NOMO-1 treated with DMSO at 0.1 percent for 48 hours (cell line): ENCODE measurements around the gene SPAG16.

Experiments used
- DNase-seq: peaks from one replicate; lab custom pipeline; 2025; ENCODE audit not compliant: unreplicated experiment; lab: John Stamatoyannopoulos, UW

SPAG16 gene

DNA sequence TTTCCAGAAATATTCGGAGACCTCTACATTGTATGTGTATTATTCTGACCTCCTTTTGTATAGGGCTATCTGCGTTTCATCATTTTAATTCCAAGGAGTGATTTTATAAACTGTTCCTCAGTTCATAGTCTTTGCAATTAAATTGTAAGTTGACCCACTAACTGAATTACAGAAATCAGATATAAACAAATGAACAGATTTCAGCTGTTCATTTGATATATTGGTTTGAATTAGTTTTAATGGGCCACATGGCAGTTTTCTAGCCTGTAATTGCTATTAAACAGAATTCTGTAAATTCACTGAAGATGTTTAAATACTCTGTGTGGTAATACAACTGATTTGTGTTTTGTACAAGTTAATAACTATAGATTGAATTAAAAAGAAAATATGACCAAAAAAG, 780.2 kb downstream of the SPAG16 start:
- DNase-seq, result no peak

DNA sequence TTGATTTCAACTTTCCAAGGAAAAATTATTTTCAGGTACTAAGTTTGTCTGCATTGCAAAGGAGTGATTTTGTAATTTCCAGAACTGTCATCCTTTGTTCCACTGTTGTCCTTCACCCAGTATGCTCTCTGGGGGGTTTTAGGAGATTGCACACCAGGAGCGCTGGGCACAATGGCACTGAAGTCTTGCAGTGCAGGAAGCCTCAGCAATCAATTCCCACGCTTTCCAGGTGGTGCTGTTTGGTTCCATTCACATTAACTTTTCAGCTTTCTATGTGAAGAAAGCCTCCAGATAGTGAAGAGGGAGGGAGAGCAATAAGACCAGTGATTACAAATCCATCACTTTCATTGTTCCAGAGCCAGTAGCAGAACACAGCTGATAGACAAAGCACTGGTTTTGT, 782.6 kb downstream of the SPAG16 start:
- no peak for DNase-seq

DNA sequence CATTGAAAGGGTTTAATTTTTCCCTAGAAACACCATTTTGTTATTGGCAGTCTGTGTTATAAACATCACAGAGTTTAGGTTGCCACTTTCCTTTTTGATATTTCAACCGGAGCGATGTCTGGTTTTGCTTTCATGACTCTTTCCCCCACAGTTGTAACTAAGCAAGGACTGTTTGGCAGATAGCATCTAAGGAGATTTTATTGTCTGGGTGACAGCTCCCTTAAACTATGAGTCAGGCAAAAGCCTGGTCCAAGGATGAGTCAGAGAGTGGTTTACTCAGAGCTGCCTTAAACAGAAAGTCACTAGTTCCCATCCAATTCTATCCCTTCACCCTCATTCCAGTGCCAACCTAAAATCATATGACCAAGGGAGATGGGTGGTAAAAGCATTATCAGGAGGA, 785.0 kb downstream of the SPAG16 start:
- DNase-seq, result no peak

DNA sequence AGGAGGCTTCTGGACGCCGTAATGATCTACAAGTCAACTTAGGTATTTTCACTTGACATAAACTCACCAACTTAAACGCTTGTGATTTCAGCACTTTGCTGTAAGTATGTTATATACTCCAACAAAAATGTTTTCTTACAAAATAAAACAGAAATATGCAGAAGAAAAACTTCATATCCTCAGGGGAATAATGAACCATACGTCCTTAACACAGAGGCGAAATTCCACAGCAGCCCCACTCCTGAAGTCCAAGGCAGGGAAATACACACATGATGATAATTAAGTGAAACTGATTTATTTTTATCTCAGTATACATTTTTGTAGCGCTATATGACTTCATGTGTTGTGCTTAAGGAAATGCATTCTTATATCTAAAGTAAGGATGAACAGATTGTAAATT, 791.2 kb downstream of the SPAG16 start:
- DNase-seq, result no peak

DNA sequence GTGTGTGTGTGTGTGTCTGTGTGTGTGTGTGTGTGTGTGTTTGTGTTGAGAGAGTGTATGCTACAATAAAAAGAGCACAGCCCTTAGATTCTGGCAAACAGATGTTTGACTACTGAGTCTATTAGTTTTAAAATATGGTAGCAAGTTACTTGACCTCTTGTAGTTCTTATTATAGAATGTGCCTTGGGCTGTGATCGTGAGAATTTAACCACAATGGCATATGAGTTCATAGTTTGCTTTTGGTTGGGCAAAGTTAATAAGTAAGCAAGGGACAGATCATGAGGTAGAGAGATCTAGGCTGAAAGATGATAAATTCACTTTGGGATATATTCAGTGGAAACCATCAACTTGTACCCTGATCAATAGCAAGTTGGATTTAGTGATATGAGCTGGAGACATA, 792.3 kb downstream of the SPAG16 start:
- DNase-seq, result no peak

DNA sequence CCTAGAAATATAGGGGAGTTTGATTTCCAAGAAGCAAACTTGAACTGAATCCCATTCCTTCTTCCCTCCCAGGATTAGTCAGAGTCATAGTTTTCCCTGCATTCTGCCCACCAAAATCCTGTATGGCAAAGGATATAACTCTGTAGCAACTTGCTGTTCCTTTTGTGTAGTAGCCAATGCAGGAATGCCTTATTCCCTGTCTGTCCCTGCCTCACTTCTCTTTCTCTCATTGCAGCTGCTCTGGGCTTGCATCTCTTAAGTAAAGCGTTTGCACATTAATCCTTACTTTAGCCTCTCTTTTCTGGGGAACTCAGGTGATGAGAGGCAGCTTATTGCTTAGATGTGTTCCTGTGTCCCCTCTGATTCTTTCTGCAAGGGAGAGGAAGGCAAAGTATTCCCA, 793.5 kb downstream of the SPAG16 start:
- no peak for DNase-seq

DNA sequence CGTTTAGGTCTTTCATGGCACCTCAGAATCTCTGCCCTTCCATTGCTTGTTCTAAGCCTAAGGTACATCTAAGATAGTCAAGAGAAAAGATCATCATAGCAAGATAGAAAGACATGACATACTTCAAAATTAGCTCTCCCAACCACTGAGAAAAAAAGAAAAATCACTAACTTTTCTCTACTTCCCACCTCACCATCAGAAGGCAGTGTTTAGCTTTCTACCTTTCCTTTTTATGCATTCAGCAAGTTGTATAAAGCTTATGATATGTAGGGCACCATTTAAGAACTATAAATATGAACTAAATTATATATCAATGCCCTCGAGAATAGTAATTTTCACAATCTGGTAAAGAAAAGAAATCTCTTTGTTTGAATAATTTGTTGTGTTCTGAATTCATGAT, 794.8 kb downstream of the SPAG16 start:
- no peak for DNase-seq

DNA sequence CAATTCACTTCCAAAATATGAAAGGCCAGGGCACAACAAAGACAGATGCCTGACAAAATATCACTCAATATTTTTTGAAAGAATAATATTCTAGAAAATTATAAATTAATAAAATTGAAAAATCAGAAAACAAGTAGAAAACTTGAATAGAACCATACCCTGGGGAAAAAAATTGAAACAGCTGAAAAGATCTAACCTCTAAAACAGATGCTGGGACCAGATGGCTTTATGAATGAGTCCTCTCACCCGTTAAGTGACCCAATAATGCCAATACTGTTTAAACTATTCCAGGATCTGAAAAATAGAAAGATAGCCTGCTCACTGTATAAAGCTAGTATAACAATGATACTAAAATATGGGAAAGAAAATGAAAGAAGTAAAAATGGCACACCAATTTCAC, 804.3 kb downstream of the SPAG16 start:
- no peak for DNase-seq

DNA sequence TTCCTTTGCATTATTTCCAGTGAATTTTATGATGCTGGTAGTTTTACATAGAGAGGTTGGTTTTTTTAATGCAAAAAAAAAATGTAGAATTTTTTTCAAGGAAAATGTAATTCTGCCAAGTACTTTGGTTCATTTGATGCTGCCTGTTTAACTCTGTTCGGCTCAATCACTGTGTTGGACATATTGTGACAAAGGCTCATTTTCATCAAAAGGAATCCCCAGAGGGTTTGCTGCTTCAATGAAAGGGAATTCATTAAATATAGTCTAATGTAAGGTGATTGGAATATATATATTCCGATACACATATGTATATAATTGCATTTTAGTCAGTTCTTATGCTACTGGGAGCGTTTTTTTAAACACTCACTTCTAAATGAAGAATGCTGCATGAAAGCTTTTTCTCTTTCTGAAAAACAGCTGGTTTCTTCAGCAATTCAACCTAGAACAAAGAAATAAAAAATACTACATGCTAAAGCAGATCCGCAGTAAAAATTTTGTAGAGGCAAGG, 812.0 kb downstream of the SPAG16 start:
- DNase-seq, result no peak

DNA sequence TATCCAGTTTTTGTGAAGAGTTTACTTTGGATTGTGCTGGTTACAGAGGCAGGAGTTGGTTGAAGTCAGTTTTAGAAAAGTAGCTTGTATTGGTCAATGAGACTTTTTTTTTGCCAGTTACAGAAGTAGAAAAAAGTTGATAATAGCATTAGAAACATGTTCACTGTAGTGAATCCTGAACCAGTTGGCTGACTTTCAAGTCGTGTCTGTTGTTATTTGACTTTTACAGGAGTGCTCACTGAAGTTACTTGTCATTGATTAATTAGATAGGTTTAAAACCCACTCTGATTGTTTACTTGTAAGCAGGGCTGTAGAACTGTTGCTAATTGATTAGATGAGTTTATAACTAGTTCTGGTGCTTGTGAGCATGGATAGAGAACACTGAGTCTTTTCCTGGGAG, 814.5 kb downstream of the SPAG16 start:
- no peak for DNase-seq

DNA sequence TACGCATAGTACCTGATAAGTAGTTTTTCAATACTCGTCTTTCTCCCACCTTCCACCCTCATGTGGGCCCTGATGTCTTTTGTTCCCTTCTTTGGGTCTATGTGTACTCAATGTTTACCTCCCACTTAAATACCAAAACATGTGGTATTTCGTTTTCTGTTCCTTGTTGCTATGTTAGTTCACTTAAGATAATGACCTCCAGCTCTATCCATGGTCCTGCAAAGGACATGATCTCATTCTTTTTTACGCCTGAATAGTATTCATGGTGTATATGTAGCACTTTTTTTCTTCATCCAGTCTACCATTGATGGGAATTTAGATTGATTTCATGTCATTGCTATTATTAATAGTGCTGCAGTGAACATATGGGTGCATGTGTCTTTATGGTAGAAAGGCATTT, 816.2 kb downstream of the SPAG16 start:
- DNase-seq, result no peak

DNA sequence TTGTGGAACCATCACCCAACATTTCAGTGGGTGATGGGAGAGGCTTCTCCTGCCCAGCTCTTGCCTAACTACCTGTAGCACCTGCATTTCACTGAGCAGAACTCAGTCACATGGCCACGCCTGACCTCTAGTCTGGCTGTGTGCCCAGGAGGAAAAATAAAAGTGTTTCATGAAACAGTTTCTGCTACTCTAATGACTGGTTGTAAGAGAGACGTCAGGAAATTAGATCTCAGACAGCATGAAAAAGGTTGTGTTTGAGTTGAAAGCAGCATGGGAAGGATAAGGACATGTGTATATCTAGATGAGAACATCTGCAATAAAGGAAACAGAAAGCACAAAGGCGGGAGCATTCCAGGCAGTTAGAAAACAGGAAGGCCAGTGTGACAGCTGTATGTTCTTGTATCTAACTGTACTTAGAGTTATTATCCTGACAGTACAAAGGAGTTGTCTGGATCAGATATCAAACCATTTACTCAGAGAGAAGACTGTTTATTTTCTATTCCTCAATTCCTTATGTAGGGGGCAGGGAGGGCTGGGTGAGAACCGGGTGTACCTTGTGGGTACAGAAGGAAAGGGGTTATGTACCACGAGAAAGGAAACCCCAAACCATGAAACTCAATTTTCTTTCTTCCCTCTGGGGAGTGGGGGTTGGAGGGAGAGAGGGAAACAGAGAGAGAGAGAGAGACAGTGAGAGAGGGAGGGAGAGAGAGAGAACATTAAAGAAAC, 819.2 kb downstream of the SPAG16 start:
- no peak for DNase-seq

DNA sequence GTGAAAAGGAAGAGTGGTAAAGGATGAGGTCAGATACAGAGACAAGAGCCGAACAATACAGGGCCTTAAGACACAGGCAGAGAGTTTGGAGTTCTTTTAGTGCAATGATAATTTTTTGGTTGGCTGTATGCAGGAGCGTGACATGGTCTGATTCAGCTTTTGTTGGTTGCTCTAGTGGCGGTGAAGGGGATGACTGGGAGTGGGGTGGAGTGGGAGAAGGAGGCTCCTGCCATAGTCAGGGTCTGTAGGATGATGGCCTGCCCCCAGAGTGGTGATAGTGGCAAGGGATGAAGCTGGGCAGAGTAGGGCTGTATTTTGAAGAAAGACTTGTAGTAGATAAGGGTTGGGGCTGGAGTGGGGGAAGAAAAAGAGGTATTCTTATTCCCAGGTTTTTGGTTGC, 820.0 kb downstream of the SPAG16 start:
- DNase-seq, result no peak

DNA sequence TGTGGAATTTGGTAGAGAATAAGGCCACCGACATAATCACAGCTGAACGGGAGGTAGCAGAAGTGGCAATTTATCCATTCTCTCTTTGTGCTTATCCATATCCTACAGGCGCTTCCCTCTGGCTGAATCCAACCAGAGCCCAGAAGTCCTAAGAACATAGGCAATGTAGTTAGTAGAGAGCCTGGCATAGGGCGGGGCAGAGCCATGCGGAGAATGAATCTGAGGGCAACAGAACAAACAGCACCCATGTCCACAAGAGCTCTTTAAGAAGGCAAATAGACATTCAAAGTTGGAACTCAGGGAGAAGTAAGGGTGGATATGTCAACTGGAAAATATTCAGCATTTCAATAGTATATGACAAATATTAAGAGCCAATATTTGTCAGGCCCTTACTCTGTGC, 820.7 kb downstream of the SPAG16 start:
- DNase-seq, result no peak

DNA sequence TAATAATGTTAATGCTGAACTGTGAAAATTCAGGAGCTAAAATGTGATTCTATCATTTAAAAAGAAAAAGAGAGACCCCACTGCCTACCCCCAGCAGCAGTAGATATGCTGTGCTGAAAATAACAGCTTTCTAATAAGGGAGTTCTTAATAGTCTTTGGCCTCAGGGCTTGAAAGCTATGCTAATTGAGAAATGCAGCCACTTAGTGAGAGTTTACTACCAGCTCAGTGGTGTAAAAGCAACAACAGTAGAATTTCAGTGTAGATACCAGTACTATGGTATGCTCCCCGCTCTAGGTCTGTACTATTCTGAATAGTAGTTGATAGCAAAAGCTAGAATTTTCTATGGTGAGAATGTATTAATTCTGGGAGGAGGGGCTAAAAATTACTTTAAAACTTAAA, 823.5 kb downstream of the SPAG16 start:
- no peak for DNase-seq

DNA sequence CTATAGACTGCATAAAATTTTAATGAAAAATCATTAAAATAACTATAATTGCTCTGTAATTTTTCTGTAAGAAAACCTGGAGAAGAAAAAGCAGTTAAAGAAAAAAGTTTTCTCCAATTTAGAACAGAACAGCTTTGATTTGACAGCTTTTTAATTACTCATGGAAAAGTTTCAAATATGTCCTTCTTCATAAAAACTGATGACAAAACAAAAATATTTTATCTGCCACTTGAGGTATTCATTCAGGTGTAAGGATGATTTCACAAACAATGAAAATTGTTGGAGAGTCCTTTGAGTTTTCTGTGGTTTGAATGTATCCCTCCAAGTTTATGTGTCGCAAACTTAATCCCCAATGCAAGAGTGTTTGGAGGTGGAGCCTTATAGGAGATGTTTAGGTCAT, 824.3 kb downstream of the SPAG16 start:
- no peak for DNase-seq

DNA sequence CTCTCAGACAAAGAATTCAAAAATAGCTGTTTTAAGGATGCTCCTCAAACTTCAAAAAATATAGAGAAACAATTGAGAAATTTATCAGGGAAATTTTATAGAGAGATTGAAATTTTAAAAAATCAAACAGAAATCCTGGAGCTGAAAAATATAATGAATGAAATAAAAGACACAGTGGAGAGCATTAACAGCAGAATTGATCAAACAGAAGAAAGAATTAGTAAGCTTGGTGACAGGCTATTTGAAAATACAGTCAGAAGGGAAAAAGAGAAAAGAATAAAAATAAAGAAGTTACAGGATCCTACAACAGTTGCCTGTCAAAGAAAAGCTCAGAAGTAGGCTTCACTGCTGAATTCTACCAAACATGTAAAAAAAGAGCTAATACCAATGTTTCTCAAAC, 832.8 kb downstream of the SPAG16 start:
- DNase-seq, result no peak

DNA sequence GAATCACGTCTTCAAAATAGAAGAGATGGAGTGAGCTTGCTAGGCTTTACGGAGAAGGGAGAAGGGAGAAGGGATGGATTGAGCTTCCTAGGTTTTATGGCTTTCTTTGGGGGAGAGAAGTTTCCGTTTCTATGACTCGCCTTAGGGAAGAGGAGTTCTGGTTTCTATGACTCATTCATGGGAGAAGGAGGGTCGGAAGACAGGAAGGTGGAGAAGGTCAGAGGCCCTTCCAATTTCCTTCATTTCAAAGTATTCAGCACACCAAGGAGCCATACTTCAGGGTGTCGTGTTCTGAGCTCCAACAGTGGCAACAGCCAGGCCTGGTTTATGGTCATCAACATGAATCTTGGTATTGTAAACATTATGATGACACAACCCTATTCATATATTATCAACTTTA, 841.9 kb downstream of the SPAG16 start:
- DNase-seq, result no peak

DNA sequence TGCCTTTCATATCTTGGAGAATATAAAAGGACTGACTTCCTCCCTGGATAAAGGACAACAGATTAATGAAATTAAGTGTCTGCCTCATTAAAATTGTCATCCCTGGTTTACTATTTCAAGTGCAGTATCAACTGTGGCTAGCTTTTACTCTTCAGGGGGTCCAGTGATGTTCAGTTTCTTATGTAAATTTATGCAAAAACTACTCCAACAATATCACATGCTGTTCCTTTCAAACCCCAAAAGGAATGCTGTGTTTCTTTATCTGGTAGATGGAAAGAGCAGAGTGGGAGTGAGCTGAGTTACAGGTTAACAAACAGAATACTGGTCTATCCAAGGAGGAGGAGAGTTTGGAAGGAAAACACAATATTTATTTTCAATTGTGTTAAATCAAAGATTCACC, 842.9 kb downstream of the SPAG16 start:
- no peak for DNase-seq

DNA sequence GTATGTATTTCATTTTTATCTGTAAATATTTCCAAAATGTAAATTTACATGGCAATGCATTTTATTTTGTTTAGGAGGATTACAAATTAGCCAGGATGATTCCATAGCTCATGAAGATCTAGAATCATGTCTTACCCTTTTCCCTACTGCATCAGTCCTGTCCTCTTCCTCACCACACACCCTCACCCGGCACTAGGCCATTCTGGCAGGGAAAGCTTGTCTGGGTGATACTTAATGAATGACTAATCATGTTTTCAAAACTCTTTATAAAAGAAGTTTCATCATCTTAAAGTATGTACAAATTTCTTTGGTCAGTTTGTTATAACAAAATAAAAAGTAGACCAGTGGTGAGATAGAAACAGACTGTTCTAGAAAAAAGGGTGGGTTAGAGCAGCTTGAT, 843.3 kb downstream of the SPAG16 start:
- DNase-seq, result no peak

DNA sequence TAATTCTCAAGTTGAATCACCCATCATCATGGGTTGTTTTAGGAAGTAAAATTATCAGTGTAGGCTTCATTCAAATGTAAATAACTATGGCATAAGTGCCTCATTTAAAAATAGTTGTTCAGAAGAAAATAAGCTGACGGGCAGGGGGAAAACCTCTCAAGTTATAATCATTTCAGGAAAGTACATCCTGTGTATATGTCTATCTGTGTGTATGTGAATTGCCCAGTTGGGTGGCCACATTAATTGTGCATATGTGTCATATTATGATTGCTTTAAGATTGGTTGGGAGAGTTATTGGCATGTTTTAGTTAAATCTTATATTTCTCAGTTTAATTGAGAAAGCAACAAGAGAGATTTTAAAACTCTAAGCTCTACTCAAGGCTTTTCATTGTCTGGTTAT, 843.8 kb downstream of the SPAG16 start:
- no peak for DNase-seq

DNA sequence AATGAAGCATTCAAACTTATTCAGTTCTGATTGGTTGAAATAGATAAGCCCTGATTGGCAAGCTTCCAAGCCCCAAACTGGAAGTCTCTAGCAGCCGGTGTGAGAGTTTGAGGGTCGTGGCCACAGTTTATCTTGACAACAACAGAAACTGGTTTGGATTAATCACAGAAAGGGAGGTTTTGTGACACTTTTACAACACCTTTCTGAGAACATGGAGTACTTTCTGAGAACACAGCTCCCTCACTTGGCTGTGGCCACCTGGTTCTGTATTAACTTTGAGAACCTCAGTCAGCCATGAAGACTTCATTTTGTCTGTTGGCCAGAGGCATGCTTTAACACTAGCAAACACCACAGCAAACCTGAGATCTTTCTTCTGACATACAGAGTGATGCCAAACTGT, 845.9 kb downstream of the SPAG16 start:
- DNase-seq, result no peak

DNA sequence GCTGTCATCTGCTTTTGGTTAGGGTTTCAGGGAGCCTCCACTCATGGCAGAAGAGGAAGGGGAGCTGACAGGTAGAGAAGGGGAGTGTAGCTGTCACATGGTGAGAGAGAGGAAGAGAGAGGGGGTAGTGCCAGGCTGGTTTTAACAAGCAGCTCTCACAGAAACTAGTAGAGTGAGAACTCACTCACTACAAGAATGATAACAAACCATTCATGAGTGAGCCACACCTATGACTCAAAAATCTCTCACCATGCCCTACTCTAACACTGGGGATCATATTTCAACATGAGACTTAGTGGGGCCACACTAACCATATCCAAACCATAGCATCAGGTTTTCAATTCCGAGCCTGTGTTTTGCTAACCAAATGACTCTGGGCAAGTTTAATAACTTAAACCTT, 851.7 kb downstream of the SPAG16 start:
- no peak for DNase-seq
